GM12875 (cell line): ENCODE results near the gene CCZ1B.
"Not testable (repeated sequence)": the region's sequence is repeated elsewhere in the genome, so short reads cannot be mapped to it uniquely, and the experiment has no call there.

Experiments
- H3K4me3 ChIP-seq: one replicate; pipeline ENCODE4 v1.5.1; 2011; ENCODE audit warnings: low read depth, low read length, control low read depth
- TF ChIP-seq, protein P1 (sequence below): IDR thresholded peaks from 2 replicates; pipeline ENCODE4 v1.5.1; 2011; ENCODE audit warnings: low read depth, mild to moderate bottlenecking, control low read depth, inconsistent platforms, low read length, moderate library complexity, borderline replicate concordance; ENCODE audit not compliant: insufficient read depth

The CCZ1B gene

DNA sequence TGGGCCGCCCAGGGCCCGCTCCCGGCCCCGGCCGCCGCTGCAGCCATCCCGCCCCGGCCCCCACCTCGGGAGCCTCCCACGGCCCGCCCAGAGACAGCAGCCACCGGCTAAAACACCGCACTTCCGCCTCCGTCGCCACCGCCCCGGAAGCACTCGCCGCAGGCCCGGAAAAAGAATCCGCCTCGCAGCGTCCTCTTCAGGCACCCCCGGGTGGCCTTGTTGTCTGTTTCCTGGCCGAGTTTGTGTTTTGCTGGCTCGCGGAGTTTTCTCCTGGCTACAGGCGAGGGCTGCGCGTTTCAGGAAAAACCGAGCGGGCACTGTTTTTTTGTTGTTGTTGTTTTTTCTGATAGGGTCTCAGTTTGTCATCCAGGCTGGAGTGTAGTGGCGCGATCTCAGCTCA is at the start of gene CCZ1B:
TSS of gene CCZ1B (minus strand) at position 125 of the 400 bp plus-strand sequence. CDS start at position 47, 78 bp downstream.
- TF ChIP-seq, protein P1, sequence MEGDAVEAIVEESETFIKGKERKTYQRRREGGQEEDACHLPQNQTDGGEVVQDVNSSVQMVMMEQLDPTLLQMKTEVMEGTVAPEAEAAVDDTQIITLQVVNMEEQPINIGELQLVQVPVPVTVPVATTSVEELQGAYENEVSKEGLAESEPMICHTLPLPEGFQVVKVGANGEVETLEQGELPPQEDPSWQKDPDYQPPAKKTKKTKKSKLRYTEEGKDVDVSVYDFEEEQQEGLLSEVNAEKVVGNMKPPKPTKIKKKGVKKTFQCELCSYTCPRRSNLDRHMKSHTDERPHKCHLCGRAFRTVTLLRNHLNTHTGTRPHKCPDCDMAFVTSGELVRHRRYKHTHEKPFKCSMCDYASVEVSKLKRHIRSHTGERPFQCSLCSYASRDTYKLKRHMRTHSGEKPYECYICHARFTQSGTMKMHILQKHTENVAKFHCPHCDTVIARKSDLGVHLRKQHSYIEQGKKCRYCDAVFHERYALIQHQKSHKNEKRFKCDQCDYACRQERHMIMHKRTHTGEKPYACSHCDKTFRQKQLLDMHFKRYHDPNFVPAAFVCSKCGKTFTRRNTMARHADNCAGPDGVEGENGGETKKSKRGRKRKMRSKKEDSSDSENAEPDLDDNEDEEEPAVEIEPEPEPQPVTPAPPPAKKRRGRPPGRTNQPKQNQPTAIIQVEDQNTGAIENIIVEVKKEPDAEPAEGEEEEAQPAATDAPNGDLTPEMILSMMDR: peak; percentile 43
- H3K4me3 ChIP-seq: peak within 1 kb of the TSS; percentile 44

DNA sequence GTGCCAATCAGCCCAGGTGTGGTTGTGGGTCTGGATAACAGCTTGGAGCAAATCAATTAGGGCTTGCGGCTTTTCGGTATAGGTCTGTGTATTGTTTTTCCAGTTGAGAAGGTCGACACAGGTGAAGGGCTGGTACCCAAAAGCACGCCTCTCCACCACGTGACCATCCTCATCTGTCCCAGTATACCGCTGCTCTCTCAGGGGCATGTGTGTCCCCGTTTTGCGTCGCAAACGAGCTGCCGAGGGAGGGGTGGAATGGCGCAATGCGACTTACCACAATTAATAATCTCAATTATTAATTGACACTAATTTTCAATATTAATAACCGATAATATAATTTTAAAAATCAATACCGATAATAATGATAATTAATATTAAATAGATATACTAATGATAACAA is 48.9 kb upstream of the CCZ1B start:
- H3K4me3 ChIP-seq: not testable (repeated sequence)

DNA sequence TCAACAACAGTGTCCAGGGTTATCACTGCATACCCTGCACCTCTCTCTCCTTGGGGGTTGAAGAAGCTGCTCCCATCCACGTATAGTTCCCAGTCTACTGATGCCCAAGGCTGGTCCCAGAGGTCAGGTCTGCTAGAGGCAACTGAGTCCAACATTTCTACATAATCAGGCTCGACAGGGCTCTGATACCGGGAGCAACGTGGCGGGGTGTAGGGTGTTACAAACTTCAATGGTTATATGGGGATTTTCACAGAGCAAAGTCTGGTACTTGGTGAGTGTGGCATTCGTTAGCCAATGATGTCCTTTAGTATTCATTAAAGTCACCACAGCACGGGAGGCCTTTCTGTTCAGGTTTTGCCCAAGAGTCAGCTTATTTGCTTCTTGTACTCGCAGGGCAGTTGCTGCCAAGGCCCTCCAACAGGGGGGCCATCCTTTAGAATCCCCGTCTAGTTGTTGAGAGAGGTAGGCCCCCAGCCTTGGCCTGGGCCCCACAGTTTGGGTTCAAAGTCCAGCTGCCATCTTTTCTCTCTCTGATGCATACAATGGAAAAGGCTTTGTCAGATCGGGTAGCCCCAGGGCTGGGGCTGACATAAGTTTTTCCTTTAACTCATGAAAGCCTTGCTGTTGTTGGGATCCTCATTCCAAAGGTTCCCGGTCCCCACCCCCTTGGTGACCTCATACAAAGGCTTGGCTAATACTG is 46.3 kb upstream of the CCZ1B start:
- H3K4me3 ChIP-seq: not testable (repeated sequence)

DNA sequence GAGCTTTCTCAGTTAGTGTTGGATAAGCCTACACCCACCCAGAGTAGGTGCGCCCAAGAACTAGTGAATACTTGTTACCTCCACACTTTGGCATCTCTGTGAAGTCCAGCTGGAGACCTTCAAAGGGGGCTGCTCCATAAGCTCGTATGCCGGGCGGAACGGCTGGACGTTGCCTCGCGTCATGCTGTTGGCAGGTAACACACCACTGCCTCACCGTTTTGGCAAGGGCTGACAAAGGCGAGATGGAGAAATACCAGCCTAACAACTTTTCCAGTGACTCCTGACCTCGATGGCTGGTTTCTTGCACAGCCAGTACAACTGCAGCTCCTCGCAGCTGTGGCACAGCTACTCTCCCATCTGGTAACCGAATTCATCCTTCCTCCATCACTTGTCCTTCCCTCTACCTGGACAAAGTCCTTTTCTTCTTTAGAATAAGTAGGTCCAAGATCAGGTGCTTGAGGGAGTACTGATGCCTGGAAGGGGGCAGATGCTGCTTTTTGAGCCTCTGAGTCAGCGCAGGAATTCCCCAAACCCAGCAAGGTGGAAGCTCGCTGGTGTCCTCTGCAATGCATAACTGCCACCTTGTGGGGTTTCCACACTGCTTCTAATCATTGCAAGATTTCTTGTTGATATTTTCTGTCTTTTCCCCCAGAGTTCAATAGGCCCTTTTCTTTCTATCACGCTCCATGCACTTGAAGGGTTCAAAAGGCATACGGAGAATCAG is 45.5 kb upstream of the CCZ1B start:
- not testable (repeated sequence) for H3K4me3 ChIP-seq

DNA sequence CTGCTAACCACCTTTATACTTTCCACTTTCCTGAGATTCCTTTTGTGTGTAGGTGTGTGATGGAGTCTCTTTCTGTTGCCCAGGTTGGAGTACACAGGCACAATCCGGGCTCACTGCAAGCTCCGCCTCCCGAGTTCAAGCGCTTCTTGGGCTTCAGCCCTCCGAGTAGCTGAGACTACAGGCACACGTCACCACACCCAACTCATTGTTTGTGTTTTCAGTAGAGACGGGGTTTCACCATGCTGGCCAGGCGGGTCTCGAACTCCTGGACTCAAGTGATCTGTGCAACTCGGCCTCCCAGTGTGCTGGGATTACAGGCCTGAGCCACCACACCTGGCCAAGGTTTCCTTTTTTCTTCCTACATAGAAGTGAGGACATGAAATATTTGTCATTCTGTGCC is 38.7 kb upstream of the CCZ1B start:
- not testable (repeated sequence) for H3K4me3 ChIP-seq

DNA sequence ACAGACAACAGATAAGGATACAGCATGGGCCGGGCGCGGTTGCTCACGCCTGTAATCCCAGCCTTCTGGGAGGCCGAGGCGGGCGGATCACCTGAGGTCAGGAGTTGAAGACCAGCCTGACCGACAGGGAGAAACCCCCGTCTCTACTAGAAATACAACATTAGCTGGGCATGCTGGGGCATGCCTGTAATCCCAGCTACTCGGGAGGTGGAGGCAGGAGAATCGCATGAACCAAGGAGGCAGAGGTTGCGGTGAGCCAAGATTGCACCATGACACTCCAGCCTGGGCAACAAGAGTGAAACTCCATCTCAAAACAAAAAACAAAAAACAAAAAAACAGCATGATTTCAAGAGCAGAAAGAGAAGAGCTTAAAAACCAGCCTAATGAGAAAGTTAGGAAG is 38.1 kb upstream of the CCZ1B start:
- H3K4me3 ChIP-seq: not testable (repeated sequence)

DNA sequence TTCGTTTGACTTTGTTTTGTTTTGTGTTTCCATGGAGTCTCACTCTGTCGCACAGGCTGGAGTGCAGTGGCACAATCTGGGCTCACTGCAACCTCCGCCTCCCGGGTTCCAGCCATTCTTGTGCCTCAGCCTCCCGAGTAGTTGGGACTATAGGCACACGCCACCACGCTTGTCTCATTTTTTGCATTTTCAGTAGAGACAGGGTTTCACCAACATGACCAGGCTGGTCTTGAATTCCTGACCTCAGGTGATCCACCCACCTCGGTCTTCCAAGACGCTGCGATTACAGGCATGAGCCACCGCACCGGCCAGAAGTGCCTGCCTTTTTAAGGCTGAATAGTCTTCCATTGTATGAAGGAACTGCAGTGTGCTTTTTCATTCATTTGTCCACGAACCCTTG is 36.8 kb upstream of the CCZ1B start:
- not testable (repeated sequence) for H3K4me3 ChIP-seq

GRCh38 chr7:6857721-6858314 is 31.7 kb upstream of the CCZ1B start:
- TF ChIP-seq, protein P1: peak; percentile 67
- H3K4me3 ChIP-seq: not testable (repeated sequence)

GRCh38 chr7:6855563-6856131 is 29.6 kb upstream of the CCZ1B start:
- not testable (repeated sequence) for H3K4me3 ChIP-seq

- H3K4me3 ChIP-seq: peak overlapping the region; percentile 10
These were observed 28.9 kb upstream of the CCZ1B start for GRCh38 chr7:6854747-6855562.

- not testable (repeated sequence) for H3K4me3 ChIP-seq
These were observed 27.6 kb upstream of the CCZ1B start for GRCh38 chr7:6853681-6854080.

GRCh38 chr7:6849127-6849526 is 23.1 kb upstream of the CCZ1B start:
- not testable (repeated sequence) for H3K4me3 ChIP-seq

GRCh38 chr7:6847751-6848150 is 21.7 kb upstream of the CCZ1B start:
- not testable (repeated sequence) for H3K4me3 ChIP-seq

DNA sequence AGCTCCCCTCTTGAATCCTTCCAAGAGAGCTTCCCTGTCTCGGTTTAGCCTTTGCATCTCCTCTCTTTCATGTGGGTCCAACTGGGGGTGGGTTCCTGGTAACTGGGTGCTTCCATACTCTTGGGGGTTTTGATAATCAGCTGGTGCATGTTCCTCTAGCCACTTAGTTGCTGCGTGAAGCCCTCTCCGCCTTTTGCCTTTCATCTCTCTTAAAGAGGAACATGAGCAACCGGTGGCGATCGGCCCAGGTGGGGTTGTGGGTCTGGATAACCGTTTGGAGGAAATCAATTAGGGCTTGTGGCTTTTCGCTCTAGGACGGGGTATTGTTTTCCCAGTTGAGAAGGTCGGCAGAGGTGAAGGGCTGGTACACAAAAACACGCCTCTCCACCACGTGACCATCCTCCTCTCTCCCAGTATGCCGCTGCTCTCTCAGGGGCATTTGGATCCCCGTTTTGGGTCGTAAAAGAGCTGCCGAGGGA is 19.9 kb upstream of the CCZ1B start:
- not testable (repeated sequence) for H3K4me3 ChIP-seq

GRCh38 chr7:6843654-6844053 is 17.6 kb upstream of the CCZ1B start:
- not testable (repeated sequence) for H3K4me3 ChIP-seq

- not testable (repeated sequence) for H3K4me3 ChIP-seq
These were observed 17.0 kb upstream of the CCZ1B start for GRCh38 chr7:6843092-6843491.

- not testable (repeated sequence) for H3K4me3 ChIP-seq
These were observed 16.3 kb upstream of the CCZ1B start for GRCh38 chr7:6842278-6842921.
